Astrocyte of the hippocampus (primary cell): ENCODE measurements around the gene CELF4.
"Not testable (repeated sequence)": the region's sequence is repeated elsewhere in the genome, so short reads cannot be mapped to it uniquely, and the experiment has no call there.

Experiments
- DNase-seq: peaks from one replicate; pipeline ENCODE4 v3.0.0; 2011; ENCODE audit warnings: low read depth, low spot score

CELF4 gene

DNA sequence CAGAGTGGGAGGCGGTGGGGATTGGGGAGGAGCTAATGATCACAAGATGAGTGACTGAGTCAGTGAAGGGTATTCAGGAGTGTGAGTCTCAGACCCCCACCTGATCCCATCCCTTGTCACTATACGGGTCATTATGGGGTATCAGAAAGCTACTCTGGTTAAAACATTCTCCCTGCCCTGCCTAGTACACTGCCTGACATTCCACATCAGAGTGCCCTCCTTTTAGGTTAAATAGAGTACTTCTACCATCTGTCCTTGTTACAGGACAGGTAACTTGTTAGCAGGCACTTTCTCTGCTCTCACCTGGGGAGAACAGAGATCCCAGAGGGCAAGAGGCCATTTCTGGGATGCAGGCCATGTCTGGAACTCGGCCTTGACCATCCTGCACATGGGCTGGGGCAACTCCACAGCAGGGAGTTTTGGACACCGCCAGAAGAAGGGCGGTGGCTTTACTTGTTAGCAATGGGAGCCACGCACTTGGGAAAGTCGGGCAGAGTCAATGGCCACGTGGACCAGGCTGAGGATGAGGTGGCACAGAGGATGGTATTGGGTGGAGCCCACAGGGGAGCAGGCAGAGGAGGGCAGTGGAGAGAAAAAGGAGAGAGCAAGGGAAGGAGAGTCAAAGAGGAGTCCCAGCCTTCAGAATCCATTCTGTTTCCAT lies 98.5 kb downstream of the CELF4 start:
- DNase-seq, result no peak

- DNase-seq, result no peak
Observed at GRCh38 chr18:37465958-37466357, 99.6 kb downstream of the CELF4 start.

- DNase-seq, result no peak
Observed at GRCh38 chr18:37464257-37464656, 101.3 kb downstream of the CELF4 start.

GRCh38 chr18:37461329-37461728 lies 104.3 kb downstream of the CELF4 start:
- DNase-seq, result not testable (repeated sequence)

DNA sequence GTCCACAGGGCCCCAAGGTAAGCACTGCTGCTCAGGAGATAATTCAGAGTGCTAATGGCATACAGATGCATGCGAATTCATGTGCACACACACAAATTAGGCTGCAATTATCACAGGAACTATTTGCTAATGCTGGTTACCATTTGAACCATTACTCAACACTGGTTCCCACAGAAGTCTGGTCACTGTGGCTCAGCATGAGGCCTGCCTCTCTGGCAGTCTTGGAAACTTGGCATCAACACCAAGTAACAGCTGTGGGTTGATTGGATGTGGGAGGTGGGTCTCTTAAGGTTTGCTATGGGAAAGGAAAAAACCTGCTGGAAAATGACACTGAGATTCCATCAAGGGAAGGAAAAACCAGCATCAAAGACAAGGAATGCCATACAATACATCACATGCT lies 105.0 kb downstream of the CELF4 start:
- peak; percentile 32 for DNase-seq

DNA sequence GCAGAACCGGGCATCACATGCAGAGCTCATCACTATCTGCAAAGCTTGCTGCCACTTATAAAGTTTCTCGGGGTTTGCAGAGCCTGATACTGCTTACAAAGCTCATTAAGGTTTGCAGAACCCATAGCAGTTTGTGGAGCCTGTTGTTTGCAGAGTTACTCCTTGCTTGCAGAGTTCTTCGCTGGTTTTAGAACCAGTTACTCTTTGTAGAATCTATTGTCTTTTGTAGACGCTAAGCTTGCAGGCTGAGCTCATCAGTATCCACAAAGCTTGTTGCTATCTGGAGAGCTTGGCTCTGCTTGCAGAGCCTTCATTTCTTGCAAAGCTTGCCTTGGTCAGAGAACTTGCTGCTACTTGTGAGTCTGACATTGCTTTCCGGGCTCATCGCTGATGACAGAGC lies 106.9 kb downstream of the CELF4 start:
- no peak for DNase-seq

- DNase-seq, result no peak
Observed at GRCh38 chr18:37457753-37458152, 107.8 kb downstream of the CELF4 start.

DNA sequence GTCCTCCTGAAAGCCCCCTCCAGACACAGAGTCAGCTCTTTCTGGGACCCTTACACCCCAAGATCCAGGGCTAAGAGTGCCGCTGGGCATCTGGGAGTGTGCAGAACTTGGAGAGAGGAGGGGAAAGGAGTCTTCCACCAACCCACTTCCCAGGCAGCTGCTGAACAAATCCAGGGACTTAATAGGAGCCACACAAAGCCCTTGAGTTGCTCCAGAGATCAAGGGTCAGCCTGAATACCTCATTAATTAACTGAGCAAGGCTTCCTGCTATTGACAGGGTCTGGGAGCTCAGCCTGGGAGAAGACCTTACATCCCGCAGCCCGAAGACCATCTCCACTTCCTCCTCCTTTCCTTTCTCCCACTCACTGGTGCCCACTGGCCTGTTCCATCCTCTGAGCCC lies 108.3 kb downstream of the CELF4 start:
- no peak for DNase-seq

DNA sequence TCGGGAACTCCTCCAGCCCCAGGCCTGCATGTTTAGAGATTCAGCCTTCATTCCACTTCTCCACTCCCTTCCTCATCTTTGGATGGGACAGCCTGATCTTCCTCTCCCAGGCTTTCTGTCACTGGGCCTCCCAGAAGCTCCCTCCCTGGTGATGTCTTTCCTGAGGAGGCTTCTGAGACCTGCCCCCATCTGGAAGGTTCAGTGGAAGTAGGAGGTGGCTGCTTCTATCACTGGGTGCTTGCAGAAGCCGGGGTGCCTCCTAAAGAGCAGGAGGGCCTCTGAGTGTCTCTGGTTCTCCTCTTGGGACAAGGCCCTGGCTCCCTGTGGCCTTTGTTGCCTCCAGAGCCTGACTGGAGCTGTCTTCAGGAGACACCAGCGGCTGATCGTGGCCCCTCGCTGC lies 108.7 kb downstream of the CELF4 start:
- no peak for DNase-seq

DNA sequence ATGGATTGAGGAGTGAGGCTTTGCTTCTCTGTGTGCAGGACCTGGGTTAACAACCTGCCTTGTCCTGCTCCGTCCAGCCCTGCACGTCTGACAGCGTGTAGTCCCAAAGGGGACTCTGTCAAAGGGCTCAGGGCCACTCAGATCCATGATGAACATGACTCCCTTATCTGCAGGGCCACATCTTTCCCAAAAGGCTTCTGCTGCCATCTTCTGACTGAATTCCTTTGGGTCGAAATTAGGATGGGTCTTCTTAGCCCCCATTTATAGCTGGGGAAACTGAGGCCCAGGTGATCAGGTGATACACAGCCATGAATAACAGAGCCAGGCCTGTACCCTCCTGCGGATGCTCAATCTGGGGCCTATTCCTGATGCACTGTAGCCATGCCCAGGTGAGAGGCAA lies 109.2 kb downstream of the CELF4 start:
- DNase-seq, result no peak

- no peak for DNase-seq
Observed at GRCh38 chr18:37453752-37454151, 111.8 kb downstream of the CELF4 start.

GRCh38 chr18:37452682-37453385 lies 112.8 kb downstream of the CELF4 start:
- DNase-seq, result peak; percentile 67

GRCh38 chr18:37452015-37452414 lies 113.6 kb downstream of the CELF4 start:
- no peak for DNase-seq

DNA sequence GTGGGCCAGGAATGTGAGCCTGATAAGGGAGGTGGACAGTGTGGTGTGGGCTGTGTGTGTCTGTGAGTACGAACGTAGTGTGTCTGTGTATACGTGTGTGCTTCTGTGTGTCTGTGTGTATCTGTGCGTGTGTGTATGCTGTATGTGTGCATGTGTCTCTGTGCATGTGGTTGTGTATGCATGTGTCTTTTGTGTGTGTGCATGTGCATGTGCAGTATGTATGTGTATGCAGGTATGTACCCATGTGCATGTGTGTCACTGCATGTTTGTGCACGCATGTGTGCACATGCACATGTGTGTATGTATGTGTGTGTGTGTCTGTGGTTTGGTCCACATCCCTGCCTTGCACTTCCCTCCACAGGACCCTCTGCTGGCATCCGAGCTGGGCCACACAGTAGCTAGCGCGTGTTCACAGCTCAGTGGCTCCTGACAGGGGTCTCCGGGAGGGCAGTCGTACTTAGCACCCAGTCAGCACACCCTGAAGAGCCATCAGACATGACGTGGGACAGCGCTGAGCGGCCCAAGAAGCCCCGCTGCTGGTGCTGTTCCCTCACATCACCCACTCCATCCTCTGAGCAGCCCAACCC lies 114.3 kb downstream of the CELF4 start:
- DNase-seq, result no peak

GRCh38 chr18:37450434-37451132 lies 115.0 kb downstream of the CELF4 start:
- DNase-seq, result peak; percentile 45

DNA sequence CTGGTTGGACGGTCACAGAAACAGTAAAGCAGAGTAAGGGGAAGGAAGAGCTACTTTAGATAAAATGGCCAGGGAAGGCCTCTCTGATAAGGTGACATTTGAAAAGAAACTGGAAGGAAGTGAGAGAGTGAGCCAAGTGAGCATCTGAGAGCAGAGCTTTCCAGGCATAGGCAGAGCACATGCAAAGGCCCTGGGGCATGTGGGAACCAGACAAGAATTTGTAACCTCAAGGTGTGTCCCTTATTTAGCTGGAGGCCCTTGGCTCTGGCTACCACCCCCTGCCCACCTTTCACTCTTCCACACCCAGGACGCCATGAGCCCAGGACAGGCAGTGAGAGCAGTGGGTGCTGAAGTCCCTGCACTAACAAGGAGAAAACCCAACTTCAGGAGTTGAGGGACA lies 116.0 kb downstream of the CELF4 start:
- DNase-seq, result no peak

DNA sequence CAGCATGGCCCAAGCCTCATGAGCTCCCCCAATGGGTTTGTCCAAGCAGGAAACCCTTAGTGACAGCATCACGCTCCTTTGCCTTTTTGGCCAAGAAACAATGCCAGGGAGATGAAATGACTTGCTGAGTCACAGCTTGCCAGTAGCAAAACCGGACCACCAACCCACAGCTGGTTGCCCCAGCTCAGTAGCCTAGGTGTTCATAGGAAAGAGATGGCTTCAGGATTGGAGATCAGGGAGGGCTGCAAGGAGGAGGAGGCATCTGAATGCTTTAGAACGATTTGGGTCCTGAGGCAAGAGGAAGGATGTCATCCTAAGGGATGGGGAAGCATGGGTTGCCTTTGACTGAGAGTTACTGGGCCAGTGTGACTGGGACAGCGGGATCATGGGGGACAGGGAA lies 116.7 kb downstream of the CELF4 start:
- no peak for DNase-seq

- no peak for DNase-seq
Observed at GRCh38 chr18:37447962-37448888, 117.4 kb downstream of the CELF4 start.

- no peak for DNase-seq
Observed at GRCh38 chr18:37445836-37446235, 119.8 kb downstream of the CELF4 start.

DNA sequence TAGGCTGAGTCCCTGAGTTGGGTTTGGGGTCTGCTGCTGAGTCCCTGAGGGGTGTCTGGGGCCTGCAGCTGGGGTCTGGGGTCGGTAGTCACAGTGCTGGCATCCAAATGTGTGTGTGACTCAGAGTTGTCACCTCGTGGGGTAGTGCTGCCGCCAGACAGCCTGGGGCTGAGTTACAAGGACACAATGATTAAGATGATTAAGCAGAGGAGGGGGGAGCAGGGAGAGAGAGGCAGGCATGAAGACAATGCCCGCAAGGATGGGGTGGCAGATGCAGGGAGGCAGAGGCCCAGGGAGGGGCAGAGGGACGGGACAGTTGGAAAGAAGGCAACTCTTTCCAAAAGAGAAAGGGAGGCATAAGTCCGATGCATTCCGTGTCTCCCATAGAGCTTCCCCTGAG lies 120.2 kb downstream of the CELF4 start:
- DNase-seq, result peak; percentile 20

DNA sequence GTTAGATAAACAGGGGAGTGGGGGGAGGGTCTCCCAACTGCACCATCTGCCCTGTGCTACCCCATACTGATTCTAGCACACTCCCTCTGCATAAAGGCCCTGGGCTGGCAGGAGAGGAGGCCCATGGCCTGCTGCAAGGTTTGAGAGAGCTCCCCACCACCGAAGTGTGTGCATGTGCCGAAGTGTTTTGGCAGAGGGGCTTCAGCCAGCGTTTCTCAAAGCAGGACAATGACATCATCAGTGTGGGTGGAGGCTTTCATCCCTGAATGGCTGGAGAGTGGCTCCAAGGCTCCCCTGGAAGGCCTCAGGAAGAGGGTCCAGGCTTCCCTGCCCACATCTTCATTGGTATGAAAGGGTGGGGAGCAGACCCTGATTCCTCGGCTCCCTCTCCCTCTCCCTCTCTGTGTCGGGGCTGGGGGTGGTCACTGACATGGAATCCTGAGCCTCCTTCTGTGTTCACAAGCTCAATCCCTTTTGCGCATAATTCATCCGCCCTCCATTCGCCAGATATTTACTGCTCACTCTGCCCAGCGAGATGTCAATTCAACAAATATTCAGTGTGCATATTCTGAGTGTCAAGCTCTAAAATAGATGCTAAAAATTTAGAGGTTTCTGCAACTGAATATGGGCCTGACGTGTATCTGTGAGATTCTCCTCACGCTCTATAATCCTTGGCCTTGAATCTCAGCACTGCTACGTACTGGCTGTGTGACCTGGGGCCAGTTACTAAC lies 122.1 kb downstream of the CELF4 start:
- no peak for DNase-seq
